GM12892 (cell line): ENCODE data around the gene PROZ.

Experiments used
- POLR2A ChIP-seq: IDR thresholded peaks from 2 replicates; pipeline ENCODE4 v1.6.1; 2011; ENCODE audit warnings: low read depth, low read length, control low read depth
- POLR2AphosphoS5 ChIP-seq: IDR thresholded peaks from 2 replicates; pipeline ENCODE4 v1.6.1; 2011; ENCODE audit warnings: low read depth, low read length, control low read depth
- TAF1 ChIP-seq: IDR thresholded peaks from 2 replicates; pipeline ENCODE4 v1.6.1; 2011; ENCODE audit warnings: low read depth, mild to moderate bottlenecking, control low read depth, low read length, borderline replicate concordance

- TF ChIP-seq POLR2AphosphoS5 (no peak), POLR2A (no peak), TAF1 (no peak)
Observed at GRCh38 chr13:113119822-113120189, 38.6 kb upstream of the PROZ start.
